Testis (tissue), 3 donors: ENCODE data around the gene GPR183. TPM values are rescaled to one million over a fixed set of nuclear protein-coding genes. Genes with fewer than 3 reads are reported as not detected.

Experiments
- DNase-seq: peaks from one replicate; pipeline ENCODE4 v3.0.0-alpha.2; 2019
- H3K27ac ChIP-seq, 2 donors: fragments of 200-600 bp; sonication (generic); one replicate each; pipeline ENCODE4 v1.5.1; 2019
- H3K27me3 ChIP-seq: fragments of 200-600 bp; sonication (generic); one replicate; pipeline ENCODE4 v1.5.1; 2019
- H3K36me3 ChIP-seq: fragments of 200-600 bp; sonication (generic); one replicate; pipeline ENCODE4 v1.5.1; 2017; ENCODE audit warnings: low read depth; ENCODE audit errors: missing control alignments
- H3K4me1 ChIP-seq: fragments of 200-600 bp; sonication (generic); one replicate; pipeline ENCODE4 v1.5.1; 2019
- H3K4me3 ChIP-seq, 2 donors: fragments of 200-600 bp; sonication (generic); one replicate each; pipeline ENCODE4 v1.5.1; 2017 to 2019
- H3K9me3 ChIP-seq: fragments of 200-600 bp; sonication (generic); one replicate; pipeline ENCODE4 v1.5.1; 2017
- CTCF ChIP-seq, 3 experiments: fragments of 450-650 bp in 2 of 3; fragments of 200-600 bp in 1 of 3; sonication (generic) in 1 of 3; IDR thresholded peaks; one replicate each; pipeline ENCODE4 v1.5.1; 2016 to 2019; ENCODE audit warnings: antibody characterized with exemption in 3 of 3, mild to moderate bottlenecking in 2 of 3, moderate library complexity in 1 of 3
- POLR2A ChIP-seq: fragments of 450-650 bp; IDR thresholded peaks from one replicate; pipeline ENCODE4 v1.6.1; 2017; ENCODE audit warnings: antibody characterized with exemption, mild to moderate bottlenecking, moderate library complexity
- WGBS, 2 donors: methylation state at CpG; one replicate each; pipeline ENCODE4 v1.1.5; 2018; 5-methylcytosine and 5-hydroxymethylcytosine counted together
- intact Hi-C: fragments of 100-400 bp; cut with DNase I; formaldehyde crosslinking; loops from one replicate; pipeline ENCODE4 v1.15.1; 2023; ENCODE audit warnings: low total_unique reads
- polyA plus RNA-seq: library from polyadenylated mRNA; stranded (reverse); fragments of 350-450 nt; fragmentation: Illumina TruSeq; extraction: RNeasy Lipid Tissue Mini Kit (QIAGEN cat#74804); gene quantifications from one replicate; pipeline ENCODE4 v1.2.3, GENCODE V29; 2014; ENCODE audit warnings: low read depth, low replicate concordance; ENCODE audit not compliant: insufficient read depth
- total RNA-seq, 2 donors: library from RNA; depleted of rRNA; stranded (reverse); fragments of >200 nt; gene quantifications; one replicate each; pipeline ENCODE4 v1.2.3, GENCODE V29; 2016

GPR183 gene
- total and polyA plus RNA-seq, 3 donors from 2014 or later = 0.39 to 6.9 (median 2.3) TPM

- H3K4me3 ChIP-seq = no peak overlapping the region
- H3K4me1 ChIP-seq = peaks cover 15% of the 10 kb centered on the region
- no peaks in the 10 kb centered on the region for H3K9me3 ChIP-seq
- H3K36me3 ChIP-seq = no peaks in the 10 kb centered on the region
- no peaks in the 10 kb centered on the region for H3K27me3 ChIP-seq
- no peak overlapping the region for H3K27ac ChIP-seq
- DNase-seq = no peak
- 60 to 84% methylated on average over 6 of the region's 6 CpGs for WGBS, 2 donors
- TF ChIP-seq CTCF (IDR thresholded peaks at IDR 0.05) = no peak
- no peak for TF ChIP-seq POLR2A
- intact Hi-C loops = no loop called here
Observed at GRCh38 chr13:99266827-99267226, 40.4 kb downstream of the GPR183 start.

GRCh38 chr13:99265821-99266426 lies 41.3 kb downstream of the GPR183 start:
- Histone ChIP-seq H3K4me3 (no peak overlapping the region), H3K36me3 (no peaks in the 10 kb centered on the region), H3K9me3 (no peaks in the 10 kb centered on the region), H3K27ac (no peak overlapping the region), H3K4me1 (peaks cover 22% of the 10 kb centered on the region), H3K27me3 (no peaks in the 10 kb centered on the region)
- TF ChIP-seq CTCF (IDR thresholded peaks at IDR 0.05) (peak in 2 of 3 experiments; percentile 34 to 47), POLR2A (no peak)
- WGBS, 2 donors = 45% methylated on average over 3 of the region's 3 CpGs
- DNase-seq = no peak
- intact Hi-C loops = no loop called here

GRCh38 chr13:99265162-99265800 lies 41.9 kb downstream of the GPR183 start:
- no peak overlapping the region for H3K4me3 ChIP-seq
- TF ChIP-seq CTCF (IDR thresholded peaks at IDR 0.05) (no peak), POLR2A (no peak)
- intact Hi-C loops = no loop called here
- no peaks in the 10 kb centered on the region for H3K36me3 ChIP-seq
- no peak for DNase-seq
- whole genome bisulfite sequencing, 2 donors = 84 to 90% methylated on average over 8 of the region's 8 CpGs
- no peaks in the 10 kb centered on the region for H3K27me3 ChIP-seq
- H3K4me1 ChIP-seq = peaks cover 23% of the 10 kb centered on the region
- no peaks in the 10 kb centered on the region for H3K9me3 ChIP-seq
- H3K27ac ChIP-seq = no peak overlapping the region

GRCh38 chr13:99264051-99264450 lies 43.1 kb downstream of the GPR183 start:
- 33 to 75% methylated on average over 1 of the region's 1 CpG for WGBS, 2 donors
- no peaks in the 10 kb centered on the region for H3K9me3 ChIP-seq
- H3K27me3 ChIP-seq = no peaks in the 10 kb centered on the region
- H3K4me1 ChIP-seq = peaks cover 20% of the 10 kb centered on the region
- no peak overlapping the region for H3K27ac ChIP-seq
- no peak for TF ChIP-seq POLR2A
- TF ChIP-seq CTCF (IDR thresholded peaks at IDR 0.05) = no peak
- intact Hi-C loops = no loop called here
- no peaks in the 10 kb centered on the region for H3K36me3 ChIP-seq
- no peak overlapping the region for H3K4me3 ChIP-seq
- DNase-seq = no peak
